A549 (cell line): ENCODE measurements around the gene TIMM44.

Experiments
- CTCF ChIP-seq: fragments of >200 bp; sonication (Bioruptor Twin); formaldehyde crosslinking; IDR thresholded peaks from 3 replicates; pipeline ENCODE4 v1.5.1; 2016
- REST ChIP-seq: fragments of 200-600 bp; sonication (generic); IDR thresholded peaks from 2 replicates; pipeline ENCODE4 v1.6.1; 2016; ENCODE audit warnings: antibody characterized with exemption, mild to moderate bottlenecking, moderate library complexity

- TF ChIP-seq CTCF (no peak), REST (no peak)
These were observed 9.4 kb downstream of the TIMM44 start for GRCh38 chr19:7933828-7934725.
